GM18505 (cell line): Measurements from ENCODE around the gene FCHO2.
A peak's percentile ranks its signal among the peaks of the same experiment; 100 is the strongest.
"Not testable (repeated sequence)": the region's sequence is repeated elsewhere in the genome, so short reads cannot be mapped to it uniquely, and the experiment has no call there.

ENCODE experiments used
- ATAC-seq: cut with Tn5 transposase; IDR thresholded peaks from one replicate; pipeline ENCODE4 v1.9.1; 2021; ENCODE audit not compliant: unreplicated experiment
- POLR2A ChIP-seq: IDR thresholded peaks from 4 replicates; pipeline ENCODE4 v1.6.1; 2011; ENCODE audit warnings: borderline replicate concordance; ENCODE audit not compliant: insufficient read depth, insufficient read length; ENCODE audit errors: extremely low read depth

Gene FCHO2

DNA sequence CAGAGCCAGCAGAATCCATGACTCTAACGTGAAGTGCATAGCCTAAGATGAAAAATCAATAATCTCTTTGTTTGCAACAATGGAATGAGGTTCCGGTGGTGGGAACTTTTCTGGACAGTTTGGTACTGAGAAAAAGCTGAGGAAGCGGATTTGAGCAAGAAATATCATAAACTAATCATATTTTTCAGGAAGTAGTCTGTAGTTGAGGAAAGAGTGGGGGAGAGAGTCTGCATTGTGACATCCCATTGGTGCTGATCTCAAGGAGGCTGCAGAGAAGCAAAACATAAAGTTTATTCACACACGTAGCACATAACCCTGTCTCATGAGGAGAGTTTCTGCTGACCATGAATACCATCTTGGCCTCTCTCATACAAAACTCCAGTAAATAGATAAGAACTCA, 15.8 kb upstream of the FCHO2 start:
- no peak for TF ChIP-seq POLR2A
- ATAC-seq, result no peak

DNA sequence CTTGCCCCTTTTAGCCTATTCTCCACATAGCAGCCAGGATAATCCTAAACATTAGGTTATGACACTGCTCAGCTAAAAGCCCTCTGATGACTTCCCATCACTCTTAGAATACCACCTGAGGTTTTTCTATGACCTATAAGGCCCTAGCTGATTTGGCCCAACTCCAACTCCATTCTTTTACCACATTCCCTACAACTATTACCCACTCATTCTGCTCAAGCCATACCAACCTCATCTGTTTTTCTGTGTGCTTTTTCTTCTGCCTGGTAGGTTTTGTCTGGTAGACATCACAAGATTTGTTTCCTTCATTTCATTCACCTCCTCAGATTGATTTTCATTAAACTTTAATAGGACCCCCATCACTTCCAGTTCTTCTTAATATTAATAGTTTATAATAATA, 12.5 kb upstream of the FCHO2 start:
- ATAC-seq, result no peak
- TF ChIP-seq POLR2A, result no peak

DNA sequence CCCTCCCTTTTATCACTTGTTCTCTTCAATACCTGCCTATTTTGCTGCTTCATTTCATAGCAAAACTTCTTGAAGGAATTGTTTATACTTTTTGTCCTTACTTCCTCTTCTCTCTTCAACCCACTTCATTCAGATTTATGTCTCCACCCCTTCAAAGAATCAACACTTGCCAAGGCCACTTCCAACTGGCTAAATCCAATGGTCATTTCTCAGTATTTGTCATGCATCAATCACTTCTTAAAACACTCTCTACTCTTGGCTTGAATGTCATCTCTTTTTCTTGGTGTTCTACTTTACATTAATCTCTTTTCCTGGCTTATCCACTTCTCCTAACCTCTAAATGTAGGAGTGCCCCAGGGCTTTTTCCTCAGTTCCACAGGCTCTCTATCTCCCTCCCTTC, 8.3 kb upstream of the FCHO2 start:
- ATAC-seq, result no peak
- TF ChIP-seq POLR2A, result no peak

DNA sequence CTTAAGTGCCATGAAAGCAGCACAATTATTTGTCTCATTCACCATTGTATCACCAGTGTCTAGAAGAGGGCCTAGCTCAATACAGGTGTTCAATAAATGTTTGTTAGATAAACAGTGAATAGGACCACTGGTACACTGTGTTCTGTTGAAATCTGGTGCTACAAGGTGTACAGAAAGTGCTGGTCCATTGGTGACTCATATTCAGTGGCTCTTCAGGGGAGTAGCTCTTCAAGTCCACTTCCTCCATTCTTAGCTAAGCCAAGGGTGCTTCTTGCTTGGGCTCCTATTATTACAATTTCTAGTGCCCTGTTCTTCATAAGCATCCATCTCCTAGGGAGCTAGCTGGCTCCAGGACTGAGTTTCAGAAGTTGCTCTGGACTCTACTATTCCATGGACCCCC, 6.4 kb upstream of the FCHO2 start:
- no peak for TF ChIP-seq POLR2A
- ATAC-seq, result no peak

DNA sequence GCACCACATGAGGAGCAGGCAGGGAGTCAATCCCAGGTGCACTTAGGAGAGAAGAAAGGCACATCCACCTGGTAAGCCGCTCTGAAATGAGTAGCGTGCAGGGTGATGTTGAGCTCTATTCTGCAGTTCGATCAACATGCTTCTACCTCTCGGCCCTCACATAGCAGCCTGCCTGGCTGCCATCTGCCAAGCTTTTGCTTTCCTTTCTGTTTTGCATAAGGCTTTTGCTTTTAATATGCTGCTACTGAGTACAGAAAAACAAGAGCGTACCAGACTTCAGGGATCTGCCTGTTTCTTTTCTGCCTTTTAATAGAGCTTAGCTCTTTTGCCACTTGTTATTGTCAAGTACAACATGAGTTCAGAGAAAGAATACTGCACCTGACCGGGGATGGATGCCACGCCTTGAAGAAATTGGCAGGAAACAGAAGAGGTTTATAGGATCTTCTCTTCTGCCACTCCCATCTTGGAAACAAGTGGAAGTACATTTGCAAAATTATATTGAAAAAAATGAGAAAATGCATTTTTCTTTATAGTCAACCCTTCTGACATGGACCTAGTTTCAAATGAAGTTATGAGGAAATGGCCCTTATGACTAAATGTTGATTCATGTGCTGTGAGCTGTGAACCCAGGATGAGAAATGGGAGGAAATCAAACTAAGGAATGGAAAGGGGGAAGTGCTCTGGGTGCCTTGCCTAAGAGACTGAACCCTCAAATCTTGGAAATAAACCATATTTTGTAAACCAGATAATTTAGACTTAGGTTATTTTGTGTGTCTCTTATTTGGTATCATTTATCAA, 4.0 kb upstream of the FCHO2 start:
- no peak for TF ChIP-seq POLR2A

DNA sequence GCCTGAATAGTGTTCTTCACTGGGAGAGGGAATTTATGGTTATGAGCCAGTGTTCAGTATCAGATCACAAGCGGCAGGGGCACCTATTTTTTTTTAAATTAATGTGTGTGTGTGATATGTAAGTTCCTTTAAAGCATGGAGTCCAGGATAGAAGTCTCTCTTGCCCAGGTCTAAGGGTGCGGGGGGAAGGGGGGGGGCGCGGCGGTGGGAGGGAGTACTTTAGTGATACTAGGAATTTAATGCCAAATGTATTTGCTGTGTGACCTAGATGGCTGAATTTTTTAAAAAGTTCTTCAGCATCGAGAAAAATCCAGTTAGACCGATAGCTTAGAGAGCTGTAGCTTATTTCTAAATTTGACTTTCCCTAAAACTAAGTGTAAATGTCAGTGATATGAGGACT, 1.5 kb upstream of the FCHO2 start:
- TF ChIP-seq POLR2A, result no peak
- no peak for ATAC-seq

More for the DNA sequence above, 4.0 kb upstream of the FCHO2 start:
- no peak for ATAC-seq

DNA sequence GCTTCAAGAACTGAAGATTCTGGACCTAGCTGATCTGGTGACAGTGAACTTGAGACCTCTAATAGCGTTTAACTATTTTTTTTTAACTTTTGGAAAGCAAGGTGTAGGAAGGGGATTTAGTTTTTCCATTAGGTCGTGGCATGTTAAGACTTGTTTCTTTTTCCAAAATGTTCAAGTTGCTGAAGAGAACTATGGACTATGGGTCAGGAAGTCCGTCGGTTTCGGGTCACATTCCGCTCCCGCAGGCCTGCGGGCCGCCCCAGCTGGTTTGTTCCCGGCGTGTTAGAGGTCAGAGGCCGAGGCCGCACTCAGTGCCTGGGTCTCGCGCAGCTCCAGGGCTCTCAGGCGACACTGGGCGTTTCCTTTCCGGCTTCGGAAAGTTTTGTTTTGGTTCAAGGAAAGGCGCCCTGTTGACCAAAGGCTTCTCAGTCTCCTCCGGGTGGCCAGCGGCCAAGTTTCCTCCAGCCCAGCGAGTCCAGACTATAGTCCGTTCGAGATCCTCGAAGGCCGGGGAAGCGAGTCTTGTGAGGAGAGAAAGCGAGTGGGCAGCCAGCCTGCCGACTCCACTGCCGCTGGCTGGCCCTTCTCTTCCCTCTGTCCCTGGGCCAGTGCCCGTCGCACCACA, 586 bp upstream of the FCHO2 start:
- TF ChIP-seq POLR2A, result no peak
- peak; percentile 34 for ATAC-seq

DNA sequence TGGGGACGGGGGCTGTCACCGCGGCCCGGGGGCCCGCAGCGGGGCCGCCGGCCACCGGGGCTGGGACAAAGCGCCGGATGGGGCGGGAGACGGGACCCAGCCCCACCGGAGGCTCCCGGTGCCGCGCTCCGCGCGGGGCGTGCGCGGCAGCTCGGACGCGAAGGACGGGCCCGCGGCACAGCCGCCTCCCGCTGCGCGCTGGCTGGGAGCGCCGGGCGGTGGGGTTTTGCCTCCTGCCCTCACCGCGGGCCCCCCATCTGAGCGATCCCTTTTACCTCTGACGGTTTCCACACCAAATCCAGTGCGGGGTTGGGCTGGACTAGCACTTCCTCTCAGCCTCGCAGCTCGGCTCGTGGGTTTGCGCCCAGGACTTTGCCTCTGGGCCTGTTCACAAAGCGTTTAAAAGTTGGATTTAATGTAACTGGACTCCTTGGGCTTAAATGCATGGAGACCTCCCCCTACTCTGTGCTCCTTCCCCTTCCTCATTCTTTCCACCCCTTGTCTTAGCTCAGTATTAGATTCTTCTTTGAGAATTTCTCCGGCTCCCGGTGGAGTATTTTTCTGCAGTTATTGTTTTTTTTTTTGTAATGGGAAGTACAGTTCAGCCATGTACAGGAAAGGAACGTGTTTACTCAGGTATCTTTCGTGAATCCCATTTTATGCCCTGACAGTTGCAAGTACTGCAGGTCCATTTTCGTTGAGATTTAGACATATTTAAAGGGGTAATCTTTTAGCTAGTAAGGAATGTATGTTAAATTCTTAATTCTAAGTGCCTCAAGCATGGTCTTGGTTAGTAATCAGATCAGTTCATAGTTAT, 691 bp downstream of the FCHO2 start:
- TF ChIP-seq POLR2A, result no peak
- ATAC-seq, result peak; percentile 41

DNA sequence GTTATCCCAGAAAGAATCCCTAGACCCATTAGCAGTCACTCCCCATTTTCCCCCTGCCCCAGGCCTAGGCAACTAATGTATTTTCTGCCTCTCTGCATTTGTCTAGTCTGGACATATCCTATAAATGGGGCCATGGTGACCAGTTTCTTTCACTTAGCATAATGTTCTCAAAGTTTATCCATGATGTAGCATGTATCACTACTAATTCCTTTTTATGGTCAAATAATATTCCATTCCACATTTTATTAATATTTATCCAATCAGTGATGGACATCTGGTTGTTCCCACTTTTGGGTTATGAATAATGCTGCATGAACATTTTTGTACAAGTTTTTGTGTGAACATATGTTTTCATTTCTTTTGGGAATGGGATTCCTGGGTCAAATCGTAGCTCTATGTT, 1.5 kb downstream of the FCHO2 start:
- ATAC-seq, result no peak
- no peak for TF ChIP-seq POLR2A

DNA sequence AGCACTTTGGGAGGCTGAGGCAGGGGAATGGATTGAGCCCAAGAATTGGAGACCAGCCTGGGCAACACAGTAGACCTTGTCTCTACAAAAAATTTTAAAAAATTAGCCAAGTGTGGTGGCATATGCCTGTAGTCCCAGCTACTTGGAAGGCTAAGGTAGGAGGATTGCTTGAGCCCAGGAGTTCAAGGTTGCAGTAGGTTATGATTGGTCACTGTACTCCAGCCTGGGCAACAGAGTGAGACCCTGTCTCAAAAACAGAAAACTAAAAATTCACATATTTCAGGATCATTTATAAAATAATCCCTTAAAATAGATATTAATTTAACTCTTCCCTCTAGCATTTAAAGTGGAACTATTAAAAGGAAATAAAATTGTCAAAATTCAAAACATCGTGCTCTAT, 3.4 kb downstream of the FCHO2 start:
- TF ChIP-seq POLR2A, result no peak
- no peak for ATAC-seq

DNA sequence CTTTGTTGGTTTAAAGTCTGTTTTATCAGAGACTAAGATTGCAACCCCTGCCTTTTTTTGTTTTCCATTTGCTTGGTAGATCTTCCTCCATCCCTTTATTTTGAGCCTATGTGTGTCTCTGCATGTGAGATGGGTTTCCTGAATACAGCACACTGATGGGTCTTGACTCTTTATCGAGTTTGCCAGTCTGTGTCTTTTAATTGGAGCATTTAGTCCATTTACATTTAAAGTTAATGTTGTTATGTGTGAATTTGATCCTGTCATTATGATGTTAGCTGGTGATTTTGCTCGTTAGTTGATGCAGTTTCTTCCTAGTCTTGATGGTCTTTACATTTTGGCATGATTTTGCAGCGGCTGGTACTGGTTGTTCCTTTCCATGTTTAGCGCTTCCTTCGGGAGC, 18.6 kb downstream of the FCHO2 start:
- not testable (repeated sequence) for ATAC-seq

DNA sequence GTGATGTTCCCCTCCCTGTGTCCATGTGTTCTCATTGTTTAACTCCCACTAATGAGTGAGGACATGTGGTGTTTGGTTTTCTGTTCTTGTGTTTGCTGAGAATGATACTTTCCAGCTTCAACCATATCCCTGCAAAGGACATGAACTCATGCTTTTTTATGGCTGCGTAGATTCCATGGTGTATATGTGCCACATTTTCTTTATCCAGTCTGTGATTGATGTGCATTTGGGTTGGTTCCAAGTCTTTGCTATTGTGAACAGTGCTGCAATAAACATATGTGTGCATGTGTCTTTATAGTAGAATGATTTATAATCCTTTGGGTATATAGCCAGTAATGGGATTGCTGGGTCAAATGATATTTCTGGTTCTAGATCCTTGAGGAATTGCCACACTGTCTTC, 21.0 kb downstream of the FCHO2 start:
- not testable (repeated sequence) for ATAC-seq

DNA sequence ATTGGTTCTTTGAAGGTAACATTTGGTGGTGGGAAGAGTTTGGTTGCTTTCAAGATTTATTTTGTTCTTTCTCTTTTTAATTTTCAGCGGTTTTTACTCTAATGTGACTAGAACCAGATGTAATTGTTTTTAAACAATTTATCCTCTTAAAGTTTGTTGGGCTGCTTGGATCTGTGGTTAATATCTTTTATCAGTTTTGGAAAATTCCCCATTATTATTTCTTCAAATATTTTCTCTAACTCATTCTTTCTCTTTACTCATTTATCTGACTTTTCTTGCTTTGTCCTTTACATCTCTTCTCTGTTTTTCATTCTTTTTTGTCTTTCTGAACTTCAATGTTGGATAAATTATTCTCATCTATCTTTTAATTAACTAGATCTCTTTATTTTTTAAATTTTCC, 29.9 kb downstream of the FCHO2 start:
- ATAC-seq, result no peak
- no peak for TF ChIP-seq POLR2A

DNA sequence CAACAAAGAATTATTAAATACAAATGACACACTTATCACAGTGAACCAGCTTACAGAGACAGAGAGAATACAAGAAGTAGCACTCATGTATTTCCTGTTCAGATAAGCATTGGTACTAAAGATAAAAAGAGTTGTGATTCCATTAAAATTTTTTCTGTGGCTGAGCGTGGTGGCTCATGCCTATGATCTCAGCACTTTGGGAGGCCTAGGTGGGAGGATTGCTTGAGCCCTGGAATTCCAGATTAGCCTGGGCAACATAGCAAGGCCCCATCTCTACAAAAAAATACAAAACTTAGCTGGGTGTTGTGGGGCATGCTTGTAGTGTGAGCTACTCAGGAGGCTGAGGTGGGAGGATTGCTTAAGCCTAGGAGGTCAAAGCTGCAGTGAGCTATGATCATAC, 32.9 kb downstream of the FCHO2 start:
- TF ChIP-seq POLR2A, result no peak
- no peak for ATAC-seq
